ENCODE data around the gene FGF21.

Gene FGF21

DNA sequence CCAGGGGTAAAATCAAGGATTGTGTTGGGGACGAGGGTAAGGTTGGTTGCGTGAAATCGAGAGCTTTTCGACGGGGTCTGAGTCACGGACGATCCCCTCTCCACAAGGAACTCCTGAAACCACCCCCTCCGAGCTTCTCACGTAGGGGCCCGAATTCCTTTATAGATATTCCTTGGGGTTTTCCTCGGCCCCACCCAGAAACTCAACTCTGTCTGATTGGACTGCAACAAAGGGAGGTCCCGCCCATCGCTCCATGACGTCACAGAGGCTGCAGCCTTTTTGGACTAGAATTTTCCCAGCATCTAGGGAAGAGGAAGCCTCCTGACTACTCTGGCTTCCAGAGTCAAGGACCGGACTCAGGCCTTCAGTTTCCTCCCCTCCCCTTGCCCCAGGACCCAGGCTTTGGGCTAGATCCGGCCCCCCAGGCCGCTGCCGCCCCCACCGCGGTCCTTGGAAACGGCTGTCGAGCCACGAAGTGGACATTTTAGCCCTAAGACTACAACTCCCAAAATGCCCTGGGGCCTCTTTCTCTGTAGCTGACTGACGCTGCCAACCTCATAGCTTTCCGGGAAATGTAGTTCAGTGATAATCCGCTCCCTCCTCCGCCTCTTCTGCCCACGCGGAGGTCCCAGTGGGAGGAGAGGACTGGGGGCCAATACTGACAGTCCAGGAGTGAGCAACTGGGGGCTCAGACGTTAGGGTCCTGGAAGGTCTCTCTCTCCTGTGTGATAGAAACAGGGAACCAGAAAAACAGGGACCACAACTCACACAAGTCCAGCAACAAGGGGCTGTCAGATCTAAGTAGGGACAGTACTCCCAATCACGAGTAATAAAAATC lies 8.4 kb upstream of the FGF21 start, which contains the start of gene IZUMO1:
IZUMO1 (minus strand) TSS at position 172 of the 838 bp plus-strand sequence. CDS start 1,050 bp downstream, outside the sequence.
- DNase-seq (ENCODE audit: insufficient read length) (peak; percentile 70), FAIRE-seq (no peak)
- TF ChIP-seq POLR2AphosphoS5 (IDR thresholded peaks at IDR 0.05; ENCODE audit: low read depth, low read length) (no peak), TAF1 (IDR thresholded peaks at IDR 0.05; ENCODE audit: borderline replicate concordance, low read depth, low read length) (no peak), POLR2A (IDR thresholded peaks at IDR 0.05; ENCODE audit: low read depth, low read length) (no peak)

DNA sequence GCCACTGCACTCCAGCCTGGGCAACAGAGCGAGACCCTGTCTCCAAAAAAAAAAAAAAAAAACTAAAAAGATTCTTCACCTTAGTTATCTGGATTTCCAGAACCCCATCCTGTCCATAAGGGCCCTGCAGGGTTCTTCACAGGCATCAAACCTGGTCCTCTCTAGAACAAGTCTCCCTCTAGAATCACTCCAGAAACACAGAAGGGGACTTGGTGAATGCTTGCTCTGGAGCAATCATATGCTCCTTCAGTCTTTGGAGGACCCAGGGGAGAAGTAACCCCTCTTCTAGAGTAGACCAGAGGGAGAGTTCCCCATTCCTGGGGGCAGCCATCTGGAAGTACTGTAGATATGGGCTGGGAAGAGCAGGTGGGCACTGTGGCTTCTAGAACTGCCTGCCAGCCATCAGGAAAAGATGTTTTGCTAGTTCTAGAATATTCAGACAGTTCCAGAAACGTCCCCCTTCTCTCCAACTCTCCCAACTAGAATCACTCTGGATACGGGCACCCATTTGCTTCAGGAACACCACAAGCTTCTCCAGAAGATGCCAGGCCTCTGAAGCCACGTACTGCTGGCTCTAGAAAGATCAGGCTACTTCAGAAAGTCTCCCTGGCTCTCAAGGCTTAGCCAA lies 5.6 kb upstream of the FGF21 start:
- DNase-seq (ENCODE audit: insufficient read length): no peak
- TF ChIP-seq POLR2AphosphoS5 (IDR thresholded peaks at IDR 0.05; ENCODE audit: low read depth, low read length): no peak
- no peak for TF ChIP-seq POLR2A (IDR thresholded peaks at IDR 0.05; ENCODE audit: low read depth, low read length)
- TF ChIP-seq TAF1 (IDR thresholded peaks at IDR 0.05; ENCODE audit: borderline replicate concordance, low read depth, low read length): no peak
- FAIRE-seq: no peak

DNA sequence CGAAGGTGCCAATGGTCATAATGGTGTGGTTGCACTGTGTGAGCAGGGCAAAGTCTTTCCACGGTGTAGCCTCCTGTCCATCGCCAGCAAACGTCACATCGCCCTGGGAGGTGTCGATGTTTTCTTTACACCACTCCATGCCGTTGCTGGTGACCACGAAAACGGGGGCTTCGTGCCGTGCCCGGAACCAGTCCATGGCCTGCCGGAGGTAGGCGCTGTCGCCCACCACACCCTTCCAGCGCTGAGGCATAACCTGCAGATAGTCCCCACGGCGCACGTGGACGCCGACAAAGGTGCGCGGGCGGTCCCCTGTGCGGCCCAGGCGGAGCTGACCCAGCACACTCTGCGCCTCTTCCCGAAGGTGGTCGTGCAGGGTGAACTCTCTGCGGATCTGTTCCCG lies 5.0 kb upstream of the FGF21 start:
- FAIRE-seq: no peak
- TF ChIP-seq POLR2A (IDR thresholded peaks at IDR 0.05; ENCODE audit: low read depth, low read length) (no peak), TAF1 (IDR thresholded peaks at IDR 0.05; ENCODE audit: borderline replicate concordance, low read depth, low read length) (no peak), POLR2AphosphoS5 (IDR thresholded peaks at IDR 0.05; ENCODE audit: low read depth, low read length) (no peak)
- no peak for DNase-seq (ENCODE audit: insufficient read length)

DNA sequence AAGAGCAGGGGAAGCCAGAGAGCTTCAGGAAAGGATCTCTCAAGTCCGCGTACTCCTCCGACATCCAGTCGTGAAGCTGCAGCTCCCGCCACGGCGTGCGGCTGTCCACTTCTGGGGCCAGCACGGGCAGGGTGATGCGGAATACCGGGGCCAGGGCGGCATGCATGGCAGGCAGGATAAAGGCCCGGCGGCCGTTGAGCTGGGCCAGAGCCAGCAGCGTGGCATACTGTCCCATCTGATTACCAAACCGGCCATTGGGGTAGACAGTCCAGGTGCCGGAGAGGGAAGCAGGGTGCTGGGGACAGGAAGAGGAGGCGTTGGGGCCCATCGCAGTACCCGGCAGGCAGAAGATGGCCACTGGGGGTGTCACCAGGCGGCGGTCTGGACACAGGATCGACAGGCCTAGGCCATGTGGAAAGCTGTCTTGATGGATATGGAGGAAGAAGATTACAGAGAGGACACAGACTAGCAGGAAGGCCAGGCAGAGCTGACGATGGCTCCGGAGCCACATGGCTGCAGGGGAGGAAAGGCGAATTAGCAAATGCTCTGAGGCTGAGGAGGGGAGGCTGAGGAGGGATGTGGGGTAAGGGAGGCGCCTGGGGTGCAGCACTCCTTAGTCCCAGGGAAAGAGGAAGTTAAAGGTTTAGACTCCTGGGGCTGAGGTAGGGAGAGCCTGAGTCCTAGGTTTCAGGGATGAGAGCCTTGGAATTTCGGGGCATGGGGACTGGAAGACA lies 4.4 kb upstream of the FGF21 start:
- TF ChIP-seq POLR2A (IDR thresholded peaks at IDR 0.05; ENCODE audit: low read depth, low read length): no peak
- no peak for FAIRE-seq
- DNase-seq (ENCODE audit: insufficient read length): no peak

DNA sequence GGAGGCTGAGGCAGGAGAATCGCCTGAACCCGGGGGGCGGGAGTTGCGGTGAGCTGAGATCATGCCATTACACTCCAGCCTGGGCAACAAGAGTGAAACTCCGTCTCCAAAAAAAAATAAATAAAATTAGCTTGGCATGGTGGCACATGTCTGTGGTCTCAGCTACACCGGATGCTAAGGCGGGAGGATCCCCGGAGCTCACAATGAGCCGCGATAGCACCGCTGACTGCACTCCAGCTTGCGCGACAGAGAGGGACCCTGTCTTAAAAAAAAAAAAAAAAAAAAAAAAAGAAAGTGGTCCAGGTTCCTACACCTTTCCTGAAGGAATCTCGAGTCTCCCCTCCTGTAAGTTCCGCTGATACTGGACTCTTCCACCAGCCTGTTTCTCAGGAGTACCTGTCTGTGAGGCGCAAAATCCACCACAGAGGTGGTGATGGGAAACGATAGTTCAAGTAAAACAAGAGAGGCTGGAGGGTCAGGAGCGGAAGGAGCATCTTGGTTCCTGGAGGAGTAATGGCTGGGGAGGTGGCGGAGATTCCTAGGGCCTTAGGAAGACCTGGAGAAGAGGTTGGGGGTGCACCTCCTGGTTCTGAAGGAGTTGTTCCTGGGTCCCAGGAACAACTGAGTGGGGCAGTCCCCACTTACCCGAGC lies 3.4 kb upstream of the FGF21 start:
- no peak for DNase-seq (ENCODE audit: insufficient read length)
- no peak for TF ChIP-seq POLR2AphosphoS5 (IDR thresholded peaks at IDR 0.05; ENCODE audit: low read depth, low read length)
- no peak for TF ChIP-seq TAF1 (IDR thresholded peaks at IDR 0.05; ENCODE audit: borderline replicate concordance, low read depth, low read length)
- no peak for TF ChIP-seq POLR2A (IDR thresholded peaks at IDR 0.05; ENCODE audit: low read depth, low read length)
- FAIRE-seq: no peak

DNA sequence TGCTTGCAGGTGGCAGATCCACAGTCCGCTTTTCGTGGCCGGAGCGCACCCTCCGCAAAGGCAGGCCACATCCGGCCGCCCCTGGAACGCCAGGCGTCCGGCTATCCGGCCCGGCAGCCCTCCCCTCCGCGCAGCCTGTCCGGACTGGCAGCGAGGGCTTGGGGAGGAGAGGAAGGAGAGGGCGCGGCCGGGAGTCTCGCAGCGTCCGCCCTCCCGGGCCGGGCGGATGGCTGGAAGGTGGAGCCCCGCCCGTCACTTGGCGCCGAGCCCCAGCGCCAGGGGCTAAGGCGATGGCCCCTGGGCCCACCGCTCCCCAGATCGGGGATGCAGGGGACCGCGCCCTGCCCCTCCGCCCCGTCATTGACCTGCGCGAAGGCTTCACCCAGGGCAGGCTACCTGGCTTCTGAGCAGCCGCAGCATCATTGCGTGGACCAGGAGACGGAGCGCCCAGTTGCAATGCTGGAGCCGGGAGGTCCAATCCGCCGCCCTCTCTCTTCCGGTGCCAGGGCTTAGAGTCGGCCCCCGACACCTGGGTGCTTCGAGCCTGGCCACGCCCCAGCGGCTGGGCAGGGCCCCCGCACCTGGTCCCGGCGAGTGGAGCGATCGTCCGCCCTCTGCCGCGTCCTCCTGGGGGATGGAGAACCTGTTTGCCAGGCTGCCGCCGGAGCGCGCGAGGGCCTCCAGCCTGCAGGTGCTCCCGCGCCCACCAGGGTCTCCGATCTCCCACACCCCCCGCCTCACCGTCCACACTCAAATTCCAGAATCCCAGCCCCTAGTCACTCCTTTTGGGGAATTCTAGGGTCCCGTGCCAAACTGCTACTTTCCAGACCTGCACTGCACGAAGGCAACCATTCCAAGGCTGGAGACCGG lies 2.6 kb upstream of the FGF21 start, which contains the start of gene FUT1:
FUT1 (minus strand) TSS at position 146 of the 870 bp plus-strand sequence. CDS start 1,360 bp downstream, outside the sequence.
- TF ChIP-seq POLR2A (IDR thresholded peaks at IDR 0.05; ENCODE audit: low read depth, low read length) (no peak), POLR2AphosphoS5 (IDR thresholded peaks at IDR 0.05; ENCODE audit: low read depth, low read length) (no peak), TAF1 (IDR thresholded peaks at IDR 0.05; ENCODE audit: borderline replicate concordance, low read depth, low read length) (no peak)
- FAIRE-seq (no peak), DNase-seq (ENCODE audit: insufficient read length) (no peak)

DNA sequence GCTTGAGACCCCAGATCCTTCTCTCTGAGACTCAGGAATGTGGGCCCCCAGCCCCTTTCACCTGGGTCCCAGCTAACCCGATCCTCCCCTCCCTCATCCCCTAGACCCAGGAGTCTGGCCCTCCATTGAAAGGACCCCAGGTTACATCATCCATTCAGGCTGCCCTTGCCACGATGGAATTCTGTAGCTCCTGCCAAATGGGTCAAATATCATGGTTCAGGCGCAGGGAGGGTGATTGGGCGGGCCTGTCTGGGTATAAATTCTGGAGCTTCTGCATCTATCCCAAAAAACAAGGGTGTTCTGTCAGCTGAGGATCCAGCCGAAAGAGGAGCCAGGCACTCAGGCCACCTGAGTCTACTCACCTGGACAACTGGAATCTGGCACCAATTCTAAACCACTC lies 463 bp downstream of the FGF21 start:
- FAIRE-seq (no peak), DNase-seq (ENCODE audit: insufficient read length) (no peak)
- no peak for TF ChIP-seq TAF1 (IDR thresholded peaks at IDR 0.05; ENCODE audit: borderline replicate concordance, low read depth, low read length)

DNA sequence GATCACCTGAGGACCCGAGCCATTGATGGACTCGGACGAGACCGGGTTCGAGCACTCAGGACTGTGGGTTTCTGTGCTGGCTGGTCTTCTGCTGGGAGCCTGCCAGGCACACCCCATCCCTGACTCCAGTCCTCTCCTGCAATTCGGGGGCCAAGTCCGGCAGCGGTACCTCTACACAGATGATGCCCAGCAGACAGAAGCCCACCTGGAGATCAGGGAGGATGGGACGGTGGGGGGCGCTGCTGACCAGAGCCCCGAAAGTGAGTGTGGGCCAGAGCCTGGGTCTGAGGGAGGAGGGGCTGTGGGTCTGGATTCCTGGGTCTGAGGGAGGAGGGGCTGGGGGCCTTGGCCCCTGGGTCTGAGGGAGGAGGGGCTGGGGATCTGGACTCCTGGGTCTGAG lies 888 bp downstream of the FGF21 start:
- TF ChIP-seq POLR2A (IDR thresholded peaks at IDR 0.05; ENCODE audit: low read depth, low read length) (no peak), TAF1 (IDR thresholded peaks at IDR 0.05; ENCODE audit: borderline replicate concordance, low read depth, low read length) (no peak), POLR2AphosphoS5 (IDR thresholded peaks at IDR 0.05; ENCODE audit: low read depth, low read length) (no peak)
- DNase-seq (ENCODE audit: insufficient read length) (no peak), FAIRE-seq (no peak)

DNA sequence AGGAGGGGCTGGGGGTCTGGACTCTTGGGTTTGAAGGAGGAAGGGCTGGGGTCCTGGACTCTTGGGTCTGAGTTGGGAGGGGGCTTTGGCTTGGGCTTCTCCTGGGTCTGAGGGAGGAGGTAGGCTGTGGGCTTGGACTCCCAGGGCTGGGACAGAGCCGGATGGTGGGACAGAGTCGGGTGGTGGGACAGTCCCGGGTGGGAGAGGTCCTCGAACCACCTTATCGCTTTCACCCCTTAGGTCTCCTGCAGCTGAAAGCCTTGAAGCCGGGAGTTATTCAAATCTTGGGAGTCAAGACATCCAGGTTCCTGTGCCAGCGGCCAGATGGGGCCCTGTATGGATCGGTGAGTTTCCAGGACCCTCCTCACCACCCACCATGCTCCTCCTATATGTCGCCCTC lies 1.4 kb downstream of the FGF21 start:
- DNase-seq (ENCODE audit: insufficient read length) (no peak), FAIRE-seq (no peak)
- TF ChIP-seq POLR2AphosphoS5 (IDR thresholded peaks at IDR 0.05; ENCODE audit: low read depth, low read length) (no peak), POLR2A (IDR thresholded peaks at IDR 0.05; ENCODE audit: low read depth, low read length) (no peak), TAF1 (IDR thresholded peaks at IDR 0.05; ENCODE audit: borderline replicate concordance, low read depth, low read length) (no peak)

DNA sequence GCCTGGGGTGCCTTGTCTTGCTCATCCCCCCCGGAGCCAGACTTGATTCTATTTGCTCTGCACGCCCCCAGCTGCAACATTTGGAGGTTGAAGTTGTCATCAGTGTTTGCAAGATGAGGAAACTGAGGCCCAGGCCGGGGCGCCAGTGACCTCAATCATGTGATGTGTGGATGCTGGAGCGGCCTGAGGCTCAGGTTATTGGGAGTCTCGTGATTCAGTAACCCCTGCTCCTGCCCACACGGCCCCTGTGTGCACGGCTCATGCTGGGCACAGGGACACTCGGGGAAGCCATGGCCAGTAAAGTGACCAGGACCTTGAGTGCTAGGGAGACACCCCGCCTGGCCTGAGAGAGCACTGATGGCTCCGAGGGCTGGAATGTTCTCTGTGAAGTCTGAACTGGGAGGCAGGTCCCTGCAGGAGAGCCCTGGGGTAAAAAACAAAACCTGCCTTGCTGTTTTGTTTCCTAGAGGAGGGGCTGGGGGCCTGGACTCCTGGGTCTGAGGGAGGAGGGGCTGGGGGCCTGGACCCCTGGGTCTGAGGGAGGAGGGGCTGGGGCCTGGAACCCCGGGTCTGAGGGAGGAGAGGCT lies 1.9 kb downstream of the FGF21 start:
- no peak for FAIRE-seq
- TF ChIP-seq TAF1 (IDR thresholded peaks at IDR 0.05; ENCODE audit: borderline replicate concordance, low read depth, low read length): no peak
- no peak for TF ChIP-seq POLR2A (IDR thresholded peaks at IDR 0.05; ENCODE audit: low read depth, low read length)
- TF ChIP-seq POLR2AphosphoS5 (IDR thresholded peaks at IDR 0.05; ENCODE audit: low read depth, low read length): no peak
- no peak for DNase-seq (ENCODE audit: insufficient read length)

Data from GM12892 (cell line).